HG02852 (cell line): ENCODE data around the gene AP3B1.

Experiments used
- ATAC-seq: cut with Tn5 transposase; IDR thresholded peaks from one replicate; pipeline ENCODE4 v1.9.1; 2021; ENCODE audit warnings: mild to moderate bottlenecking, moderate library complexity; ENCODE audit not compliant: unreplicated experiment

AP3B1 gene

DNA sequence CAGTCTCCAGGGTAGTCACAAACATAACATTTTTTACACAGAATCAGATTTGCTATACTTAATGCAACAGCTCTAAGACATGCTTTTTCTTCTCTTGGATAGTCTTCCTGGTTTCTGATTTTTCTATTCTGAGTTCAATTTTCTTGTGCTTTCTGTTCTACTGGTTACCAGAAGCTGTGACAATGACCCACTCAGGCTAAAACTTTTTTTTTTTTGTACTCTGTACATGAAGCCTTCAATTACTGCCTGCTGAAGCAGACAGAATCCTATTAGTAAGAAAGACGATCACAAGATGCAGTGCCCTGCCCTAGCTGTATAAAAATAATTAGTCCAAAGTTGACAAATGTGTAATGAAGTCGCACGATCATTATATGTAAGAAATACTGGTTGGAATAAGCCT is 287.3 kb downstream of the AP3B1 start:
- no peak for ATAC-seq

DNA sequence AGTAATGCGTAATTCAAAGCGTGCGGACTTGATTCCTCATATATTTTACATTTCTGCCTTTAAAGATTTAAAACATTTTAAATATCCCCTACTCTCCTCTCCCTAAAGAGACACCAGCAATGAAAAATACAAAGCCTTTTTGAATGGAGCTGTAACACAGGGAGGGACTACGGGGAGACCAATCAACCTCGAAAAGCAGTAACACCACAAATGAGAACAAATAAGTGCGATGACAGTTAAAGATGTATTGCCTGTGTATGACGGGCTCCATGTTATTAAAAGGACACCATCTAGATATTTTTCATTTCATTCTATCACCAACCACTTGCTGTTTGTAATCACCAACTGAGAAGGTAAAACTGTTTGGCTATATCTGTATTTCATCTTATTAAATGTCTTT is 288.0 kb downstream of the AP3B1 start:
- ATAC-seq = no peak

DNA sequence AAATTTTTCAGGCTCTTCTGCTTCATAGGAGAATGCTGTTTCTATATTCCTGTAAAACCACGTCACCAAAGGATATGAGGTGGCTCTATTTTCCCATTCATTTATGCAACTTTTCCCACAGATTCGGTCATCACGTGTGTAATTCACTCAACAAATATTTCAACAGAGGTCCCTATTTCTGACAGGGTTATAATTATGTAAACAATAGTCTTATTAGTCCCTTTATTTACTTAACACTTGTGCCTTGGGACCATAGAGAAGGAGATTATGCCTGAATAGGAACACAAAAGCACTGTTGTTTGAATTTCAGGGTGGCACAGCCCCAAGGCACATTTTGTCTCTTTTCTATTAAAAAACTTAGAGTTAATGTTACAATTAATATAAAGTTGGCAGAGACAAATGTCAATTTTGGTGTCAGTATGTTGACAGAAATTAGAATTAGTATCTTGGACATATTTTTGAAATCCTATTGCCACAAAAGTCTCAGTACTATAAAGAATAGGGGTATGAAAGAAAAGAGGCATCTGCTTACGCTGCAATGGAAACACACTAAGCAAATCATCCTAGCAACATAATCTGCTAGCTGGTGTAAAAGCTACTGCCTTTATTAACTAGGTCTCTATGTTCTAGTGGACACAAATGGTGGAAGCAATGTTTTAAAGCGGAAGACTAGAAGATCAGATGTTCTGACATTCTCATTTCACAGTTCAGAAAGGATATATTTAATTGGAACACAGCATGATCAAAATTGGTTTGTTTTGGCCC is 289.3 kb downstream of the AP3B1 start:
- no peak for ATAC-seq

DNA sequence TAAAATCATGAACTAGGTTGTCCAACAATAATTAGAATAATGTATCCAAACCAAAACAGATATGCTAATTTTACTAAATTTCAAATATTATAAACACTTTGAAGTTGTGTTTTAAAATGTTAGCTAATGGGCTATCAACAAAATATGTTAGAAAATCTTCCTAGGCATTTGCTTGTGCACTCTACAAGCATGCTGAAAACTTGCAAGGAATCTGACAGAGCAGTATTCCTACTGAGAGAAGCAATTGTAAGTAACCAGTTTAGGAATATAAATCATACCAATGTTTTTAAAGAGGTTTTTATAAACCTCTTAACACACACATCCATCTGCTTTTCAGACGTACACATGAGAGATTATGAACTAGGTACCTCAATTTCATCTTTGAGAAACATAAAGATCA is 289.9 kb downstream of the AP3B1 start:
- no peak for ATAC-seq

DNA sequence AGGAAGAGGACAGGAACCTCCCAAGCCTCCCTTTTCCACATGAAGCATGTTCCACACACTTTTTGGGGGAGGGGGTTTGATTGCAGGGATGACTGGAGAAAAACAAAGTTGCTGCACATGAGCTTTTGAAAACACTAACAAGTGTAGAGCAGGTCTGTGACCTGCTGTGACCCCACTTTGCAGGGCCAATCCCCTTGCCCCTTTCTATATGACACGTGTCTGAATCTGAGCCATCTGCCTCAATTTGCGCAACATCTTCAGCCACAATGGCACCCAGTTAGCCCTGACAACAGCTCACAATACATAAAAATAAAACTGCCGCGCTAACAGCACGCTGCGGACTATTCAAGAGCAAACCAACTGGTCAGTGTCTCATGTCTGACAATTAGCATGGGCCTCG is 290.6 kb downstream of the AP3B1 start:
- ATAC-seq = no peak

DNA sequence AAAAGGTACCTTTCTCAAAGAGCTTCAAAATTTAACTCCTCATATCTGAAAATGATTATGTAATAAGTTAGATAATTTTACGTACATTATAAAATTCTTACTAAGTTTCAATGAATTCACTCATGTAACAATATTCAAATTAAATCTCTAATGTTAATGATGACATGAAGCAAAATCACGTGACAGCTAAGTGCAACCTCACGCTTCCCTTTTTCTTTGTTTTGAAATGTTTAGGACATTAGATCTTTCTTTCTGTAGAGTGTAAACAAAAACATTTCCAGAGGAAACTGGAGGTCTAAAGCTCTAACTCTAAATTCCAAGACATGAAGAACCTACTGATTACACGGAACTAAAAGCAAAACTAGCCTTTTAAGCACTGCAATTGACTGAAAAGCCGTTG is 291.0 kb downstream of the AP3B1 start:
- ATAC-seq = no peak

DNA sequence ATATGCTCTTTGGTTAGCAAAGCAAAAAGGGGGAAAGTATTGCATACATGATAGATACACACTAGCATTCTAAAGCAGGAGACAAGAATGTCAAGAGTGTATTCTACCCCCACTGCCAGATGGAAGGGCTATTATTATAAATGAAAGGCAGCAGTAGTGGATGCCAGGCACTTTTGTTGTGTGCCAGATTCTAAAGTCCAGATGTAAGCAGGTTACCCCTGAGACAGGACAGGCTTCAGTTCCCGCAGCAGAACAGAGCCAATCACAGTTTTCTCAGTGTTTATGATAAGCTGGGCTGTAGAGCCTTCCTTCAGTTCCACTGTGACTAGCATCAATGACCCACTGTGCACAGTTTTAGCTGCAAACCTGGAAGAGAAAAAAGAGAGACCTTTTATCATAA is 291.8 kb downstream of the AP3B1 start:
- no peak for ATAC-seq

DNA sequence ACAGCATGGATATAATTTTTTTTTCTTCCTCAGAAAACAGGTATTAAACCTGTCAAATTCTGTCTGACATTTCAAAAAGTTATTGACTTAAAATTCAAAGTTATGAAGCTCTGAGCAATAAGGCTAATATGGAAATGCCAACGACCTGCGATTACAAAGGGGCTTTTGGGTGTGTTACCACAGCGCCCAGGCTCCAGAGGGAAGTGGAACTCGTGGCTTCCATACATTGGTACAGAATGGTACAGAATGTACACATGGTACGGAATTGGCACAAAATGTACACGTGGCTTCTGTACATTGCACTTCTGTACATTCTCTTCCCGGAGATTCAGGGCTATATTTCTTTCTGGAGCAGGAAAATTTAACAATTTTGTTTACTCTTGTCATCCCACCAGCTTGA is 293.3 kb downstream of the AP3B1 start:
- ATAC-seq = no peak

DNA sequence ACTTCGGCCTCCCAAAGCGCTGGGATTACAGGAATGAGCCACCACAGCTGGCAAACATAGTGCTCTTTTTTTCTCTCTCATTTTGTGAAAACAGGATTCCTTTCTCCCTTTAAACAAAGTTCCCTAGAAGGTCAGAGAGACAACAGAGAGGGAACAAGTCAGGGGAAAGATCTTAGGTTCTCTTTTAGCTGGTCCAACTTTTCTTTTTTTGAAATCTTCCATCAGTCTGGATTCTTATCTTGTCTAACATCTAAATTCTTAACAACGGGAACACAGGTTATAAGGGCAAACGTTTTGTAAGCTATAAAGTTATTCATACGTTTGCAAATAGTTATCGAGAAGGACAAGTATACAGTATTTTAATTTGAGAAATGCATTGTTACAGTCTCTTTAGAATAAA is 294.3 kb downstream of the AP3B1 start:
- no peak for ATAC-seq

DNA sequence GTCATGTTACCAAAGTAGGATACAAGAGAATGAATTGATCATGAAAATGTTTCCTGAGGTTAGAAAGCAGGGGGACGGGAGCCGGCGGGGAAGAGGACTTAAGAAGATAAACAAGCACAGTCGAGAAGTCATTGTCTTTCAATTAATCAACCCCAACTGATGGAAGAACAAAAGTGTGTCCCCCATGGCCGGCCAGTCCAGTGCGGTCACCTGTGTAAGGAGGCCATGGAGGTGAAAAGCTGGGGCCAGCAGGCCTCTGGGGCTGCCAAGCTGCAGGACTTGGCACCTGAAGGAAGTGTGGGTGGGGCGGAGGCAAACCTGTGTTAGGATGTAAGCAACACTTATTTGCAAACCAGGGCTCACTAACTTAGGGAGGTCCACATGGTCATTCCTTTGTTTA is 295.1 kb downstream of the AP3B1 start:
- no peak for ATAC-seq

DNA sequence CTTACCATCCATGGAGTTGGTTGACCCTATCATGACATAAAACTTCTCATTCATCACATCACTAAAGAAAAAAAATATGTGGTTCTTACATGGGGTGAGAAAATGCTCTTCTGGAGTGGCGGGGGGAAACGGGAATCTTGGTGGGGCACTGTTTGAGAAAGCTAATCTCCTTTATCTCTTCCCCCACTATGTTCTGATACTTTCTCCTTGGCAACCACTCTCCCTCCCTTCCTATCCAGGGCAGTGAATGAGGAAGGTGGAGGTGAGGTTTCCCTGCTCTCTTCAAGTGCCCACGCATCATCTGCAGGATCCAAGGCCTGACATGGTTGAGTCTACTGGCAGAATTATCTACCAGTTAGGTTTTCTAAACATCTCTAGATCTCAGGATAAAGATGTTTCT is 297.6 kb downstream of the AP3B1 start:
- ATAC-seq = no peak

DNA sequence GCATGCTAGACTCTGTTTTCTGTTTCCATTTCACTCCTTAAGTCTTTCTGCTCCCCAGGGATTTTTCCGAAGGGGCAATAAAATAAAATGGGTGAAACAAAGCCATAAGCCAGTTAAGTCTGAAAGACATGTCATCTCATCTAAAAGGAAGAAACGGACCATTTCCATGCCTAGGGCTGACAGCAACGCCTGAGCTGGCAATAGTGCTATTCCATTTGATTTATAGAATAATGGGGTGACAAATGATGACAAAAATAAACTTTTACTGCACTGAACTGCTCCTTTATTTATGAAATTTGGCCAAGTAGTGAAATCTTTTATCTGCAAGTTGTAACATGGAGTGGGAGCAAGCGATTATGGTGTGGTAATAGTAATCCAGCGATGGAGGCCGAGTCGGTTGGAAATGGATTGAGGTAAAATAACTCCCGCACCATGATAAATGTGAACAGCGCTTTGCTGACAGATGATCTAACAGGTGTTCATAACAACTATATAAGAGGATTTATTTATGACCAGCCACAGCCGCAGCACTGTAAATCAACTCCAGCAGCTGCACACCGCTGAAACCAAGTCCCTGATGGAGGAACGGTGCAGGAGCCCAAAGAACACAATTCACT is 298.6 kb downstream of the AP3B1 start:
- ATAC-seq = no peak

DNA sequence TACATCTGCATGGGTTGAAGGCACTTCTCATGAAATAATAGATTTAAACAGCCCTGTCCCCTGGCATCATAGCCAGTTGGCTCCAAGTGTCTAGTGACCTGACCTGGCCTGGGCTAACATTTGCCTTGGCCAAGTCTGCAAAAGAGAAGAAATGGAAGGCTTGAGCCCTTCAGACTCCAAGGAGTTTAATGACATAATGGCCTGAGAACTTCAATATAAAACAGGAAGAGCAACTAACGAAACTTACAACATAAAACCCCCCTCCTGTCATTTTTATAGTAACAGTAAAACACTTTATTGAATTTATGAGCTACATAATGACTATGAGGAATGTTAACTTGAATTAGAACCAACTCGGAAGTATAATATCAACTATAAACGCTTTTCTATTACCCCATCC is 299.6 kb downstream of the AP3B1 start:
- ATAC-seq = no peak

DNA sequence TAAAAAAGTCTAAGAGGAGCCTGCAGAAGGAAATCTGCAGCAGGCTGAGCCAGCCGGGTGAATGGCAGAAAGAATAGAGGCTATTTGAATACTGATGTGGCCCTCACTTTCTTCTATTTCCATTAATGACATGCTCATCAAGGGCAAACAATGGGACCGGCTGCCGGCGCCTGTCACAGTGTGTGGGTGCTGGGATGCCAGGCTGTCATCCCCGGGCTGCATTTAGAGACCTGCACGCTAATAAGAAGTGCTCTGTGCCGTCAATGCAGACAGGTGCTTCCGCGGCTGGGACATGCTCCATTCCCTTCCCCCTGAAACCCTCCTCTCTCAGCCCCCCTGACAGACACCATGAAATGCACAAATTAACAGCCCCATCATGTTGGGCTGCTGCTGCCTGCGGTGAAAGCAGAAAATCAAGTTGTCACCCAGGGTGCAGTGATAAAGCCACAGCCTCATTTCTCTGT is 300.6 kb downstream of the AP3B1 start:
- no peak for ATAC-seq

DNA sequence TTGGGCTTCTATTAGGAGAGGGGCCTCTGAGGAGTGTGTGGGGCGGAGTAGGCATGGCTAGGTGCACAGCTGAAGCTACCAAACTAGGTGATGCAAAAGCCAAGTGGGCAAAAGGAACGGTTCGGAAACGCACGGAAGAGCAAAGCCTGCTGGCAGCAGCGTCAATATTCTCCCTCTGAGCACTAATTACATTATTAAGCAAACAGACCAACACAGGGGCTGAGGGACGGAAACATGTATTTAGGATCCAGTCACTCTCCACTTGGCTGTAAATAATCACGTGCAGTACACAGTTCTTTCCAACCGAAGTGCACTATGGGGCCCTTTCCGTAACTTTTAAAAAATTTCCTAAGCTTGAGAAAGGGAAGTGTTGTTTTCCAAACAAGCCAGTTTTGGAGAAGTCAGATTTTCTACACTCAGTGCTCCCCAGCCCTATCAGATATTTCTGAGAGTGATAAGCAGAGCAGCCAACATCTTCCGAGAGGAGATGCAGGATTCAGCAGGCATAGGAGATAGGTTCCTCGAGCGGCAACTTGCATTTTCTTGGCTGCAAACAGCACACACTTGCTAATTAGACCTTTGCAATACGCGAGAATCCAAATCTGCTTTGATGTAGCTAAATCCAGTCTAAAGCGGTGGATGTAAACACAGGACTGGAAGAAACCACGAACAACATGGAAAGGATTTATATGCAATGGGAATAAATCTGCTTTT is 301.2 kb downstream of the AP3B1 start:
- ATAC-seq = no peak

DNA sequence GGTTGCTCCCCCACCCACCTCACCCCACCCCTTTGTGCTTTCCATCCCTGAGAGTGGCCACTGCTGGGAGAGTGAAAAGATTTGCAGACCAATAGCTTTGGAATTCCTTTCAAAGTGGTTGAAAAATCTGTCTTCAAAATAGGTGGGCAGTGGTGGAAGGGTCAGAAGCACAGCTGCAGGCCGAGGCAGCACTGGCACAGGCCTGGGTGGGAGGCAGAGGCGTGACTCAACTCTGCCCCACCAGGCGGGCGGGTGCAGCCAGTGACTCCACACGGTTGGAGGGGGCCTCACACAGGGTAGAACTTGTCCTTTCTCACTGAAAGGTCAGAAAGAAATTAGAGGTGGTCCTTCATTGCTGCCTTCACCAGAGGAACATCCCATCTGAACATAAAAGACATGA is 303.4 kb downstream of the AP3B1 start:
- ATAC-seq = no peak

DNA sequence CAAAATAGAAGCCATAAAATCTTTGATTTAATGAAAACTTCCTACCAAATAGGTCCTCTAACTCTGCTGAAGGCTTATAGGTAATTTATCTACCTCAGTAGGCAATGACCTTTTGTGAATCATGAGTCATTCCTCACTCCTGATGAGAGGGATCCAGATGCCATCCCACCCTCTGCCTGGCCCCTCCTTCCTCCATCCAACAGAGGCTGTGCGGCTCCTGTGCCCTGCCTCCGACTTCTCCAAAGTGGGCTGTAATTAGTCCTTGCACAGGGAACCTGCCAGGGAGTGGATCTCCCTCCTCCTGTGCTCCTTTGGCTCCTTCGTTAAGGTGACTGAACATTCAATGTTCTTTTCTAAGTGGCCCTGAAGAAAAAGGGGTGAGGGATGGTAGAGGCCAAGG is 304.5 kb downstream of the AP3B1 start:
- ATAC-seq = no peak

DNA sequence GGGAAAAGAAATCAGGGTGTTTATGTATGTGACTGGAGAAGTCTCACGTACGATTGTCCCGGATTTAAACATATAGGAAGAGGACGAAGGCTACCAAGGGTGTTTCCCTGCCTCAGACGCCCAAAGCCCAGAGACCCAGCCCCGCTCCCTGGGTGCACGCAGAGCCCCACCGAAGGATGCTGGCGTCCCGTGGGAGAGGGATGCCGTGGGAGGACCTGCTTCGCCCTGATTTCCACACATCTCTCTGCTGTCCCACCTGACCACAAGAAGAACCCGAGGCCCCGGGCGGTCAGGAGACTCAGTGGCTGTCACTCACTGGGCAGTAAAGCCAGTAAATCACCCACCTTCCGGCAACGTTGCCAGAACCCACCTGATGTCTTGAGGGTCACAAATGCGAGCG is 306.5 kb downstream of the AP3B1 start:
- ATAC-seq = no peak

DNA sequence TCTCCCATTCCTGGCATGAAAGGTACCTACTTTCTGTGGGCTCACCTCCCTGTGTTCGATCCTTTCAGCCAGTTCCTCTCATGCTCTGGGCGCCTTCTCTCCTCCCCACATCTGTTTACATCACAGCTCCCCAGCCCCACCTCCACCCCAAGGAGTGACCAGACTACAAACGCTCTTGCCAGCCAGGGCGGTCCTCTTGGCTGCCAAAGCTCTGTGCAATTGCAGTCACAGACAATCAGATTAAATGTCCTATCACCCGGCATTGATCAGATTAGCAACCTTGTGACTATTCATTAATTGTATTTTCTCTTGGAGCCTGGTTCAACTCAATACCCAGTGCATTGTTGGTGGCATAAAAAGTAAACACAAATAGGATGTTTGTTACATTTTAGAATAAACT is 307.2 kb downstream of the AP3B1 start:
- ATAC-seq = no peak

DNA sequence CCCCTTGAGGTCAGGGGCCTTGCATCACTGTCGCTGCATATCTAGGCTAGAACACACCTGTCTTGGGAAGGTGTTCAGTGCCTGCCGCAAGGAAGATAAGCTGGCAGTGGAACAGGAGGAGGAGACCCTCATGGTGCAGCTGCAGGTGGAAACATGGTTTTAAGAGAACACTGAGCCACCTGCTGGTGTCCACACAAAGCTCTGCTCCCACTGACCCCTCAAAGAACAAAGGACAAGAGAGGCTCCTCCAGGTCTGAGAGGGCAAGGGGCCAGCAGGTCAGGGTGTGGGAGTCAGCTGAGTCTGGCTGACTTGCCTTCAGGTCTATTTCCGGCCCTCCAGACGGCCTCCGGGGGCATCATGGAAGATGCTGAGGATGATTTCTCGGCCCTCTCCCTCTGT is 308.2 kb downstream of the AP3B1 start:
- ATAC-seq = no peak

DNA sequence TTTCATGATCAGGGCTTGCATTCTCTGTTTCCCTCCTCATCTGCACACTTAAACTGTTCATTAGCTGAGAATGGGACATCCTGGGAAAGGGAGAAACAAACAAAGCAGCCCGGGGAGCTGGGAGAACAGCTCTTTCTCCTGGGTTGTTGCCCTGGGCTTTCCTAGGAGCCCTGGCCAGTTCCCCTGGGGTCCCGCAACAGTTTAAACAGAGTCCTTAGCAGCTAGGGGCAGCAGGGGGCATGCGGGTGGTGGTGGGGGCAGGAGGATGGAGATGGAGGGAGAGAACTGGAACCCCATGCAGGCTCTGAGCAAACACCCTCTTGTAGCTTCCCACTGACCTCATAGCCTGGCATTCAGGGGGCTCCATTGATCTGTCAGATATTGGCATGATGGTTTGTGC is 309.3 kb downstream of the AP3B1 start:
- ATAC-seq = no peak

DNA sequence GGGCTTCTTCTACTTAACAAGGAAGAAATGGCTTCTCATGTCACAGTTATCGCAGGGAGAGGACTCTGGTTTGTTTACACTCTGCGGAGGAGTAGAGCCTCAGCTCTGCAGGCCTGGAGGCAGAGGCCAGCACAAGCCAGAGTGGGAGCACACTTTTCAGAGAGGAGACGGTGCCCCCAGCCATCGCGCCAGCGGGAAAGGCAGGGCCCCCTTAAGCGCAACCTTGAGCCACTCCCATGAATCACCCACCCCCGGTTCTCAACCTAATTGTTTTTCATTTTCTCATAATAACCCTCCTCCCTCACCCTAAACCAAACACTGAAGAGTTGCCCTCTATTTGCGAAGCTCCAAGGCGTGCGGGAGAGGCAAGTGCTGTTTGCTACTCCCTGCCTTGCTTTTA is 309.9 kb downstream of the AP3B1 start:
- no peak for ATAC-seq
